IPS DF 6.9 (cell line): Measurements from ENCODE around the gene ATP1A3.

Source experiments
- DNase-seq: peaks from one replicate; pipeline ENCODE4 v3.0.0-alpha.2; 2013; ENCODE audit warnings: low read depth, low spot score
- H3K27ac ChIP-seq: one replicate; pipeline ENCODE4 v1.5.1; 2013; ENCODE audit warnings: low read length, control low read depth
- H3K27me3 ChIP-seq: 2 replicates; pipeline ENCODE4 v1.6.1; 2013; ENCODE audit warnings: mild to moderate bottlenecking, low read length; ENCODE audit not compliant: control insufficient read depth, insufficient read depth
- H3K36me3 ChIP-seq: 2 replicates; pipeline ENCODE4 v1.6.1; 2013; ENCODE audit warnings: low read length; ENCODE audit not compliant: control insufficient read depth, insufficient read depth
- H3K4me1 ChIP-seq: 2 replicates; pipeline ENCODE4 v1.6.1; 2013; ENCODE audit warnings: low read length; ENCODE audit not compliant: control insufficient read depth, insufficient read depth
- H3K4me3 ChIP-seq: 2 replicates; pipeline ENCODE4 v1.5.1; 2013; ENCODE audit warnings: mild to moderate bottlenecking, low read length
- H3K9me3 ChIP-seq: 2 replicates; pipeline ENCODE4 v1.6.1; 2013; ENCODE audit warnings: low read length, inconsistent platforms; ENCODE audit not compliant: control insufficient read depth, insufficient read depth
- WGBS: extraction: QIAGEN DNeasy Blood & Tissue Kit; methylation state at CpG from one replicate; pipeline ENCODE4 v1.1.7; 2013; ENCODE audit warnings: mixed read lengths, missing lambda C conversion rate; ENCODE audit not compliant: insufficient read length, insufficient coverage; 5-methylcytosine and 5-hydroxymethylcytosine counted together

ATP1A3 gene

DNA sequence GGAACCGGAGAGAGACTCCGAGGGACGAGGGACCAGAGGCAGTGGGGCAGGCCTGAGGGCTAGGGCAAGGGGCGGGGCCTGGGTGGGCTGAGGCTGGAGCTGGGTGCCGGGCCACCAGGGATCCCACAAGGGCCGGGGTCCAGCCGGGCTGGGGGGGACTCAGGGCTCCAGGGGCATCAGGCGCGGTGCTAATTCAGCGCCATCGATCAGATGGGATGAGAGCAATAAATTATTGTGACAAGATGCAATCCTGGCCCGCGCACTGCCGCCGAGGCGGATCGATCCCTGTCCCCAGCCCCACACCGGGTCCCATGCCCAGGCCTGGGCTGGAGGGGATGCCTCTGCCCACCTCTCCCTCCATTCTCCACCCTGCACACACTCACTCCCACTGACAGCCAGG lies 71.4 kb downstream of the ATP1A3 start:
- H3K27ac ChIP-seq: no peak overlapping the region
- no peaks in the 10 kb centered on the region; the same call in 1 of the 2 replicates for H3K4me1 ChIP-seq
- no CpG with 5 or more reads among the region's 18 CpGs for WGBS
- no peaks in the 10 kb centered on the region for H3K36me3 ChIP-seq
- DNase-seq: no peak
- no peaks in the 10 kb centered on the region; the same call in 1 of the 2 replicates for H3K9me3 ChIP-seq
- H3K27me3 ChIP-seq: peaks cover 91% of the 10 kb centered on the region
- H3K4me3 ChIP-seq: no peak overlapping the region

GRCh38 chr19:41921577-41922576 lies 72.2 kb downstream of the ATP1A3 start:
- WGBS: no CpG with 5 or more reads among the region's 22 CpGs
- Histone ChIP-seq H3K9me3 (no peaks in the 10 kb centered on the region; the same call in 1 of the 2 replicates), H3K4me3 (no peak overlapping the region), H3K27ac (no peak overlapping the region), H3K4me1 (no peaks in the 10 kb centered on the region; the same call in 1 of the 2 replicates), H3K36me3 (no peaks in the 10 kb centered on the region), H3K27me3 (peaks cover 89% of the 10 kb centered on the region)
- DNase-seq: no peak

DNA sequence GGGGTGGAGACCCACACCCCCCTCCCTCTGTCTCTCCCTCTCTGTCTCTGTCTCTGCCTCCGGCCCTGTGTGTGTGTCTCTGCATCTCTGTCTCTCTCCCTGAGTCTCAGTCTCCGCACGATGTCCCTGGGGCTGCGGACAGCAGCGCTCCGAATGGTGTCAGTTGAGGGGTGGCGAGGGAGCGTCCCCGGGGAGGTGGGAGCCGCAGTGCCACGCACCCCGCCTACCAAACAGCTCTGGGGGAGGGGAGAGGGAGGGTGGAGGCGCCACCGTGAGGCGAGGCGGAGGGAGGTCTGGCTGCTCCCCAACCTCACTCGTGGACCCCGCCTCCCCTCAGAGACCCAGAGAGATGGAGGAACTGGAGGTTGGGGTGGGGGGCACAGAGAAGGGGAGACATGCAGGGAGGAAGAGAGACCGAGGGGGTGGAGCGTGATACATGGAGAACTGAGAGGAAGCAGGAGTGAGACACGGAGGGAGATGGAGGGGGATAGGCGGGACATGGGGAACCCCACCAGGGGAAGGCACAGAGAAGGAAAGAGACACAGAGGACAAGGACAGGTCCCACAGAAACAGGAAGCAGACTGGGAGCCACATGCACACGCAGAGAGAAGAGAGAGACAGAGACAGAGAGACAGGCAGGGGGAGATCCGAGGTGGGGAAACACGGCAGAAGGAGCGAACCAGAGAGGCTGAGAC lies 73.0 kb downstream of the ATP1A3 start:
- no peaks in the 10 kb centered on the region for H3K36me3 ChIP-seq
- no peak overlapping the region for H3K27ac ChIP-seq
- no CpG with 5 or more reads among the region's 26 CpGs for WGBS
- no peaks in the 10 kb centered on the region; the same call in 1 of the 2 replicates for H3K4me1 ChIP-seq
- H3K27me3 ChIP-seq: peaks cover 90% of the 10 kb centered on the region
- H3K4me3 ChIP-seq: no peak overlapping the region
- DNase-seq: no peak
- H3K9me3 ChIP-seq: no peaks in the 10 kb centered on the region; the same call in 1 of the 2 replicates

- peaks cover 89% of the 10 kb centered on the region for H3K27me3 ChIP-seq
- no peak overlapping the region for H3K27ac ChIP-seq
- WGBS: no CpG with 5 or more reads among the region's 33 CpGs
- peaks cover 2% of the 10 kb centered on the region; the same call in 1 of the 2 replicates for H3K4me1 ChIP-seq
- H3K4me3 ChIP-seq: no peak overlapping the region
- H3K36me3 ChIP-seq: no peaks in the 10 kb centered on the region
- DNase-seq: no peak
- no peaks in the 10 kb centered on the region; the same call in 1 of the 2 replicates for H3K9me3 ChIP-seq
These were observed 73.9 kb downstream of the ATP1A3 start for GRCh38 chr19:41919948-41920712.

DNA sequence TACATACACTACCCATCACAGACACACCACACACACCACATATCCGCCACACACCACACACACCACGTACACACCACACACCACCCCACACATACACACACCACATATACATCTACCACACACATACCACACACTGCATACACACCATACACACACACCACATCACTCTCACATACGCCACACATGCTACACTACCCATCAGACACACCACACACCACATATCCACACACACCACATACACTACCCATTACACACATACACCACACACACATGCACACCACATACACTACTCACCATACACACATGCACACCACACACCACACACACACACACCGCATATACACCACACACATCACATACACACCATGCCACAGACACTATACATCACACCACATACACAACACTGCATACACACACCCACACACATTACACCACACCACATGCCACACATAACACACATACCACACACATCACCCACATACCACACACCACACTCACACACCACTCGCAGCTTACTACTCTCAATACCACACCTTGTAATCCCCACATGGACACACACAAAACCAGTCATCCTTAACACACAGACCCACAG lies 75.3 kb downstream of the ATP1A3 start:
- Histone ChIP-seq H3K27ac (no peak overlapping the region), H3K27me3 (peaks cover 88% of the 10 kb centered on the region), H3K4me1 (peaks cover 3% of the 10 kb centered on the region; the same call in 1 of the 2 replicates), H3K9me3 (no peaks in the 10 kb centered on the region; the same call in 1 of the 2 replicates), H3K4me3 (no peak overlapping the region), H3K36me3 (no peaks in the 10 kb centered on the region)
- 100% methylated on average over 5 of the region's 5 CpGs for WGBS
- DNase-seq: no peak

- H3K27me3 ChIP-seq: peaks cover 90% of the 10 kb centered on the region
- 100% methylated on average over 3 of the region's 6 CpGs for WGBS
- no peak for DNase-seq
These were observed 75.9 kb downstream of the ATP1A3 start for GRCh38 chr19:41918095-41918494.

GRCh38 chr19:41917676-41918075 lies 76.4 kb downstream of the ATP1A3 start:
- no CpG with 5 or more reads among the region's 12 CpGs for WGBS

More at GRCh38 chr19:41918095-41918494, 75.9 kb downstream of the ATP1A3 start:
- Histone ChIP-seq H3K9me3 (no peaks in the 10 kb centered on the region; the same call in 1 of the 2 replicates), H3K27ac (no peak overlapping the region), H3K36me3 (no peaks in the 10 kb centered on the region), H3K4me3 (no peak overlapping the region), H3K4me1 (peaks cover 3% of the 10 kb centered on the region; the same call in 1 of the 2 replicates)

More at GRCh38 chr19:41917676-41918075, 76.4 kb downstream of the ATP1A3 start:
- Histone ChIP-seq H3K27ac (no peak overlapping the region), H3K27me3 (peaks cover 90% of the 10 kb centered on the region), H3K9me3 (no peaks in the 10 kb centered on the region; the same call in 1 of the 2 replicates), H3K4me3 (no peak overlapping the region), H3K36me3 (no peaks in the 10 kb centered on the region), H3K4me1 (peaks cover 3% of the 10 kb centered on the region; the same call in 1 of the 2 replicates)
- no peak for DNase-seq
